Epithelial cell of prostate (primary cell): ENCODE measurements around the gene RAB11A.

Source experiments
- DNase-seq: peaks from one replicate; pipeline ENCODE4 v3.0.0-alpha.2; 2011; ENCODE audit warnings: low read depth, low spot score
- H3K27ac ChIP-seq: fragments of 450-650 bp; 2 replicates; pipeline ENCODE4 v1.5.1; 2017; ENCODE audit warnings: mild to moderate bottlenecking

Gene RAB11A

GRCh38 chr15:65881766-65882434, 12.6 kb downstream of the RAB11A start:
- DNase-seq = no peak
- H3K27ac ChIP-seq = no peak overlapping the region

DNA sequence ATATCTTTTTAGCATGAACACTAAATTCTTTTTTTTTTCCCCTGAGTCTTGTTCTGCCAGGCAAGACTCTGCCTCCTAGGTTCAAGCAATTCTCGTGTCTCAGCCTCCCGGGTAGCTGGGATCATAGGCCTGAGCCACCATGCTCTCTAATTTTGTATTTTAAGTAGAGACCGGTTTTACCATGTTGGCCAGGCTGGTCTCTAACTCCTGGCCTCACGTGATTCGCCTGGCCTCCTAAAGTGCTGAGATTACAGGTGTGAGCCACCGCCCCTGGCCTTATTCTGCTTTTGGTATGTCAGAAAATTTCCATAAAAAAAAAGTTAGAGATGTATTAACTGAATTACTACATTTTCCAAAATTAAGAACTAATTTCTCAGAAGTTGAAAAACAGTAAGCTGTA, 14.3 kb downstream of the RAB11A start:
- H3K27ac ChIP-seq = no peak overlapping the region
- DNase-seq = no peak

DNA sequence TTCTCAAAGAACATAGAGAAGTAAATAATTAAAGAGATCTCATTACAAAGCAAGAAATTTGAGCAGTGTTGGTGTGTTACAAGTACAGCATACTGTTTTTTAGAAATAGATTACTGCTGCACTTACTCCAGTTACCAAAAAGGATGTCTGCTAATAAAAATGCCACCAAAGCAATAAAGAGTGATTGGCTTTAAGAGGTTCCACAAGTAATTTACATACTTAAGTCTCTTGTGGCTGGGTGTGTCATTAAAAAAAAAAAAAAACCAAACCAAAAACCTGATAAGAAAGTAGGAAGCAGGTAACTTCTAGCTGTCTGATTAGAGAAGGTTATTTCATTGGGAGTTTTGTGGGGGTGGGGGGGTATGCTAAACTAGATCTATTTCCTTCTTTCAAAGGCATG, 15.2 kb downstream of the RAB11A start:
- no peak for DNase-seq

GRCh38 chr15:65885668-65886218, 16.5 kb downstream of the RAB11A start:
- DNase-seq = no peak
- peak overlapping the region; percentile 19 for H3K27ac ChIP-seq

More for the DNA sequence above, 15.2 kb downstream of the RAB11A start:
- no peak overlapping the region for H3K27ac ChIP-seq

DNA sequence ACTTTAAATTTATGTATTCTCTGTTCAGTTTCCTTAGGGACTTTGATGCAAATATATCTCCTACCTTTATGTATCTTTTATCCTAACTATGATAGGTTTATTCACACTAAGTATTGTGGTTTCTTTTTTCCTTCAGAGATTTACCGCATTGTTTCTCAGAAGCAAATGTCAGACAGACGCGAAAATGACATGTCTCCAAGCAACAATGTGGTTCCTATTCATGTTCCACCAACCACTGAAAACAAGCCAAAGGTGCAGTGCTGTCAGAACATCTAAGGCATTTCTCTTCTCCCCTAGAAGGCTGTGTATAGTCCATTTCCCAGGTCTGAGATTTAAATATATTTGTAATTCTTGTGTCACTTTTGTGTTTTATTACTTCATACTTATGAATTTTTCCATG, 18.3 kb downstream of the RAB11A start:
- no peak overlapping the region for H3K27ac ChIP-seq
- DNase-seq = no peak

DNA sequence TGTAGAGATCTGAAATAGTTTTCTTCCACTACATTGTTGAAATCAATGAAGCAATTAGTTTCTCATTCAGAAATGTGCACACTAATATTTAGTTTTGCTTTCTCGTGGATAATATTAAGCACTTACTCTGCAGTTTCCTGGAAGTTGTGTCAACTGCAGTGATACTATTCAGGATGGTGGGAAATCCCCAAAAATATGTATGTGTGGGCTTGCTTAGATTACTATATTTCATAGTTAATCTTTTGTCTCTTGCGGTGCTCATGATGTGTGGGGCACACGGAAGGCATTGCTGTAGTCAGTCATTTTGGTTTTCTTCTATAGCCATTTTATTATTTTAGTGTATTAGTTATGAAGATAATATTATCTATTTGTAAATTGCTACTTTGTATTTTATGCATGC, 19.7 kb downstream of the RAB11A start:
- no peak for DNase-seq
- no peak overlapping the region for H3K27ac ChIP-seq

- no peak overlapping the region for H3K27ac ChIP-seq
- no peak for DNase-seq
Measured at GRCh38 chr15:65893060-65893459, 23.8 kb downstream of the RAB11A start.

- no peak for DNase-seq
- H3K27ac ChIP-seq = no peak overlapping the region
Measured at GRCh38 chr15:65896236-65896635, 26.9 kb downstream of the RAB11A start.

DNA sequence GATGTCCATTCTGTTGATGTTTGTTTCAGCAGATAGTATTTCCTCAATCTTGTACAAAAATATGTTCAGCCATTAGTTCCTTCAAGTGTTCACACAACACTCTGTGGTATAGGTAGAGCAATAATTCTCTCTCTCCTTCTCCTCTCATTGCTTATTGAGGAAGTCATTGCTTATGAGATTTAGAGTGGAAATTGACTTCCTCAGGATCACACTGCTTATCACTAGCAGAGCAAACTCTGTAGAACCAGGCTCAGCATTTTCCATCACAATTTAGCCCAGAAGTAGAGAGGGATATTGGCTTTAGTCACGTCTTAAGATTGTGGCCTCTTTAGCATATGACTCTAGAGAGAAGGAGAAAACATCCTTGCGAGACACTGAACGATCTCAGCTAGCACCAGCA, 31.2 kb downstream of the RAB11A start:
- DNase-seq = no peak

GRCh38 chr15:65901336-65901735, 32.0 kb downstream of the RAB11A start:
- H3K27ac ChIP-seq = peak overlapping the region; percentile 86
- DNase-seq = no peak

More for the DNA sequence above, 31.2 kb downstream of the RAB11A start:
- H3K27ac ChIP-seq = peak overlapping the region; percentile 86

DNA sequence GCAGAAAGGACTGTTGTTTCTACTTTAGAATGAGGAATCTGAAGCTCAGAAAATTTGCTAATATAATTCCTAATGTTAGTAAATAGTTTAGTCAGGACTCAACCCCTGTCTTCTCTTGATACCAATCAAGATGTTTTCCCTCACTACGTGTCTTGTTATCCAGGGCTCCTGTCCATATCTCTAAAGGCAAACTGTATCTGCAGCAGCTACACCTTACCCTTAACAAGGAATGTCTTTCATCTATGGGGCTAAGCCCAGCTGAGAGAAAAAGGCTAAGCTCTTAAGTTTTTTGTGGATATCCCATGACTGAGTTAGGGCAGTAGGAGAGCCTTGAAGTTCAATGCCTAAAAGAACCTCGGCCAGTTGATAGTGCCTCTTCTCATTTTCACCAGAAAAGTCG, 32.5 kb downstream of the RAB11A start:
- DNase-seq = no peak
- H3K27ac ChIP-seq = peak overlapping the region; percentile 86

- DNase-seq = peak; percentile 94
- H3K27ac ChIP-seq = peak overlapping the region; percentile 86
Measured at GRCh38 chr15:65902373-65902772, 33.1 kb downstream of the RAB11A start.

DNA sequence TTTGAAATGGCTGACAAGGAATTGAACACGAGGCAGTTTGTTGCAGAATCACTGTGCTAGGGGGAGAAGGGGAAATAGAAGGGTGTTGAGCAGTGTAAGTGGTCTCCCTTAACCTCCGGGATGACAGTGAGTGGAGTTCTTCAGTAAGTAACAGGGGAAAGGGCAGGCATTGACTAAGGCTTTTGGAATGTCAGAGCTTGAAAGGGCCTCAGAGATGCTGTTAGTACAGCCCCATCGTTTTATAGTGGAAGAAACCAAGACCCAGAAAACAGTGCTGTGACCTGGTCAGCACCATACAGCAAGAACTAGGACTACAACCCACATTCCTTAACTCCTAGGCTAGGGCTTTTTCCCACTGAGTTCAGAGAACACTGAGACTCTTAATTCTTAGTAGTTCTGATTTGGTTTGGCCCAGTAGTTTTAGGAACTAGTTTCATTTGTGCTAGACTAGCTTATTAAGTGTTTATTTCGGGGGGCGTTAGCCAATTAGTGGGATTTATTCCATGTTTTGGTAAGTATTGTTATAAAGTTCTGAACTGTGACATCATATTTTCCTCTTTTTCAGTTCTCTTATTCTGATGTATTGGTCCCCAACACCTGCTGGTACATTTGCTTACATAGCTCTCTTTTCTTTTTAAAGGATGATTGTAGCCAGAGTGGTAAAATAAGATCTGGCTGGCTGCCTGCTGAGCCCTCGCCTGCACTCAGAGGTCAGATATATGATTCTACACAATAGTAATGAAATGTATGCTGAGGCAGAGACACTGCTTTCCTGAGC, 34.2 kb downstream of the RAB11A start:
- H3K27ac ChIP-seq = peak overlapping the region; percentile 86
- DNase-seq = no peak

GRCh38 chr15:65904301-65904700, 35.0 kb downstream of the RAB11A start:
- peak overlapping the region; percentile 86 for H3K27ac ChIP-seq
- no peak for DNase-seq

DNA sequence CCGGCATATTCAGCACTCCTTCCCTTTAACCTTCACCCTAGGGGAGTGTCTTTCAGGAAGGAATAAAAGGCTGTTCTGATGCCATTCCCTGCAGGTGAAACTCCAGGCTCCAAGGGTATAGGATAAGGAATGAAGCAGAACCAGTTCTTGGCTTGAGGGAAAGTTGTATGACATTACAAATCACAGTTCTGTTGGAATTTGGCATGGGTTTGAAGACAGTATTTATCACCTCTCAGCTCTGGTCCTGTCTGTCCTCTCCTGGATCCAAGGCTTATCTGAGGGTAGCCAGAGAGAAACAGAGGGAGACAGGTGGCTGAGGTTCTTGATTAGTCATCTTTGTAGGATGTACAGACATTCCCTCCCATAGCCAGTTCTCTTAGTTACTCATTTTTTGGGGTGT, 37.1 kb downstream of the RAB11A start:
- peak; percentile 26 for DNase-seq
- H3K27ac ChIP-seq = peak overlapping the region; percentile 69

DNA sequence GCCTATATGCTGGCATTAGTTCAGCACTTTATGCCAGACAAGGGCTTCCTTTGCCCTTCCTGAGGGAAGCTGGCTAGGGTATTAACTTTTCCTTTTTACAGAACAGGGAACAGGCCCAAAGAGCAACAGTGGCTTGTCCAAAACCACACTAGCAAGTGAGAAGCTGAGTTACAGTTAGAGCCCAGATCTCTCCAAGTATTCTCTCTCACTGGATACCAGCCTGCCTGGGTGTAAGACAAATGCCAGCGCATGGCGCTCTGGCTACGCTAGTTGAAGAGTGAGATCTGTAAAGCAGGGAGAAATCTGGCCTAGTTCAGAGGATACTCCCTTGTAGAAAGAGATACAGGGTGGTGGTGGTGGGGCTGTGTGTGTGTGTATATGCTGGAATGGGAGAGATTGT, 38.4 kb downstream of the RAB11A start:
- peak overlapping the region; percentile 69 for H3K27ac ChIP-seq
- no peak for DNase-seq

- H3K27ac ChIP-seq = no peak overlapping the region
- no peak for DNase-seq
Measured at GRCh38 chr15:65908876-65909275, 39.6 kb downstream of the RAB11A start.

DNA sequence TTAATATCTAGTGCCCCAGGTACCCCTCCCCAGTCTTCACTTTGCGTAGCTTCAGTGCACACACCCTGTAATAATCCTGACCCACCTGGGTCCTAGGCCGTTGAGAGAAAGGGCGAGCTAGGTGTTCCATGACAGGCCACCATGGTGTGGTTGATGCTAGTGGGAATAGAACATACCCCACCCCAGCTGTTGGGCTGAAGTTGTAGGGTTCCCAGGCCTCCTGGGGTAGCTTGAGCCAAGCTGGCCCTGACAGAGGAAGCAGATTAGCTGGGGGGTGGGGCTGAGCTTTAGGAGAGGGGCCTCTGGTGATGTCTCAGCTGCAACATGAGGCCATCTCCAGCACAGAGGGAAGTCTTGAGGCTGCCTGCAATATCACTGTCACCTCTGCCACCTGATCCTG, 40.5 kb downstream of the RAB11A start:
- no peak for DNase-seq
- no peak overlapping the region for H3K27ac ChIP-seq

DNA sequence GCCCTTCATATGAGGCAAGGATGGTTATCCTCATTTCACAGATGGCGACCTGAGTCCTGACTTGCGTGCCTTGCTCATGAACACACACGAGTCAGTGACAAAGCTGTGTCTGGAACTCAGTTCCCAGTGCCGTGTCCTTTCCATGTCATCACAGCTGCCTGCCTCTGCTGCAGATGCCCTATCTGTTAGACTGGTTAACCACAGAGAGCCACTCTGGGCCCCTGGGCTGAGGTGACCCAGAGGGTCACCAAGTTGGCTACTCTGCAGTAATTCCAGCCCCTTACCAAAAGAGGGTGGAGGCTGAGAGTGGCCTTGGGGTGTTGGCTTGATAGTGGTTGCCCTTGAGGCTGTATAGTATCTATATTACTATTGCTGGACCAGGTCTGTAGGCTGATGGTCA, 41.0 kb downstream of the RAB11A start:
- no peak overlapping the region for H3K27ac ChIP-seq

GRCh38 chr15:65912235-65912634, 42.9 kb downstream of the RAB11A start:
- no peak overlapping the region for H3K27ac ChIP-seq
- DNase-seq = no peak

More for the DNA sequence above, 41.0 kb downstream of the RAB11A start:
- DNase-seq = no peak

- no peak overlapping the region for H3K27ac ChIP-seq
- no peak for DNase-seq
Measured at GRCh38 chr15:65913631-65914199, 44.4 kb downstream of the RAB11A start.
